Renal pelvis (tissue), 4 donors: ENCODE measurements around the gene BMP6. TPM values are rescaled to one million over a fixed set of nuclear protein-coding genes. Genes with fewer than 3 reads are reported as not detected.
A peak's percentile ranks its signal among the peaks of the same experiment; 100 is the strongest.

Experiments
- DNase-seq: peaks from one replicate; pipeline ENCODE4 v3.0.0-alpha.2; 2013
- polyA plus RNA-seq, 3 donors: library from polyadenylated mRNA; unstranded; fragments of 120-200 nt; gene quantifications; one replicate each; pipeline ENCODE4 v1.2.1, GENCODE V29; 2013; ENCODE audit not compliant: insufficient read length in 3 of 3

BMP6 gene
- polyA plus RNA-seq, 3 donors, result 7.0 to 7.7 (median 7.4) TPM

DNA sequence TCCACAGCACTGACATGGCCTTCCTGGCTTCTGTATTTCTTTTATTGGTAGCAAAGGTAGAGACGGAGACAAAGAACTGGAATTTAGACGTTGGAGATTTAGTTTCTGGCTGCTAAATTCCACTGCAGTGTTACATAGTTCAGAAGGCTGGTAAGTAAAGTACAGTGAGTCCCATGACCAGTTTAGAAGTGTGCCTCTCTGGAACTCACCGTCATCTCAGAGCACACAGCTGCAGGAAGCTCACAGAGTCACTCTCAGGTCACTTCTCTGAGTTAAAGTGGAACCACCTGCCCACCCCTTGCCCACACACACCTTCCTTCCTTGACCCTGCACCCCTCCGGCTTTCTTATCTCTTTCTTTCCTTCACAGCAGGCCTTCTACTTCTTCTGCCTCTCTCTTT lies 19.6 kb upstream of the BMP6 start:
- DNase-seq, result no peak

DNA sequence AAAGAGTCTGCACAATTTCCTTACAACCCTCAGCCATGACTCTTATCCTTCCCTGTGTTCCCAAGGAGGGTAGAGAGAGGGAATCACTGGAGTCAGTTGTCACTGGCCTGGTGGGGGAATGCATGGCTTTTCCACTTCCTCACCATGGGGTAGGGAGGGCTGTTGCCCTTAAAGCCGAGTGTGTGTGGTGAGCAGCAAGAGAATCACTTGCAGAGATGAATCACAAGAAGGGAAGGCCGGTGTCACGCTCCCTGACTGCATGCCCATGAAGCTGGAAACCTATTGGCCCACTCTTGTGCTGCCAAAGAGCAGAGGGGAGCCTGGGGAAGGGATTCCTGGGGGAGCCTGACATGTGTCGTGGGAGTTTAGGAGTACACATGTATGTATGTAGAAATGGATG lies 18.1 kb upstream of the BMP6 start:
- no peak for DNase-seq

DNA sequence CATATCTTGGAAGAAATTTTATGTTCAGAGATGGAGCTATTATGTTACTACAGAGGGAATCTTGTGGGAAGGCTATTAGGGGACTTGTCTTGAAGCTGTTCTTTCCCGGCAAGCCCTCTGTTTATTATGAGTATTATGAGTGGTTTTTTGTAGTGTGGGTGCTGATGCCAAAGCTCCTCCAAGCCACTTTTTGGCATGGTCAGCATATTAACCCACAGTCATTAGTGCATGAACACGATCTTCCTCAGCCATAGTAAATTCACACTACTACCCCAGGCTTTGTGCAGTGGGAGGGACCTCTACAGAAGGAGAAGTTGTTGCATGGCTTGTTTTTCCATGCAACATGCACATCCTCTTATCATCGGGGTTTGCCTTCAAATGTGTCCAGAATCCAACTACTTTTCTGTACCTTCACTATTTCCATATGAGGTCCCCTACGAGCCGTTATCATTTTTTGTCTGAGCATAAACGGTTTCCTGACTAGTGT lies 6.5 kb upstream of the BMP6 start:
- no peak for DNase-seq

DNA sequence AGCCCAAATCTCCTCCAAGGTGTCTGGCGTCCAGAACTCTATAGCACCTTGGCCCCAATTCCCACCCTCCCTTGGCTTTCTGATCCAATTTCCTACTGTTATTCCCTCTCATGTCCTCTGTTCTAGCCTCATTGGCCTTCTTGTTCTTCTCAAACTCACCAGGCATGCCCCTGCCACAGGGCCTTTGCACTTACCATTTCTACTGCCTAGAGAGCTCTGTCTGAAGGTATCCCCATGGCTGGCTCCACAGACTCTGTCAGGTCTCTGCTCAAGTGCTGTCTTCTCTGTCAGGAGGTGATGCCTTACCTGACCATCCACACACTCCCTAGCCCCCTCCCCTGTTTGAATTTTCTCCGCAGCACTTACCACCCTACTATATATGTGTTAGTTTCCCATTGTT lies 5.6 kb upstream of the BMP6 start:
- DNase-seq, result no peak

DNA sequence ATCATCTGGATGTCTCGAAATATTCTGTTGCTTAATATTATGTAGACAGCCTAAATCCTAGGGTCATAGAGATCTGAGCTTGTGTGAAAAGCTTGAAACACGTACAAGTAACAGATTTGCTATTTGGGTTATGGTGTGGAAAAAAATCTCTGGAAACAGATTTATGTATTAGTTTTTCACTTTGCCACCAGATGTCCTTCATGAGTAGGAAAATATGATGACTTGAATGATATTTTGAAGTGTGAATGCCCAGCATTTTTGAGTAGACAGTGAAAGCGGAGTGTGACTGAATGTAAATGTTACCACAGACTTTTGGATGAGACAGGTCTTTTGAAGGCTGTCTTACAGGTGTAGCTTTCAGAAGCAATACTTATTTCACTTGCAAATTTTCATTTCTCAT lies 4.2 kb upstream of the BMP6 start:
- no peak for DNase-seq

DNA sequence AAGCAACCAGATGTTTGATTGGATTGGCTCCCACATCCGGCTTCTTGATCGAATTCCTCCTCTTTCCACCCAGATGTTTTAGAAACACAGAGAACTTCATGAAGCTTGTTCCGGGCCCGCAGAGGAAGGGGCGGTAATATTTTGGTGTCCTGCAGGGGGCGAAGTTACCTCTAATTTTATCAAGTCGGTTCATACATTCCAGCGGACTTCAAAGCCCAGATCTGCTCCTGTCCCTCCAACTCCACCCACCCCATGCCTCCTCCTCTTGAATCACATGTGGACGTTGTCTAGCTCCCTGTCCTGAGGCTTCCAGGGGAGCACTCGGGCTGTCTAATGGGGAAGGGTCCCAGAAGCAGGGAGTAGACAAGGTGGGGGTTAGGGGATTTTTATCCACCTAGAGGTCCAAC lies 2.9 kb upstream of the BMP6 start:
- DNase-seq, result peak; percentile 84

DNA sequence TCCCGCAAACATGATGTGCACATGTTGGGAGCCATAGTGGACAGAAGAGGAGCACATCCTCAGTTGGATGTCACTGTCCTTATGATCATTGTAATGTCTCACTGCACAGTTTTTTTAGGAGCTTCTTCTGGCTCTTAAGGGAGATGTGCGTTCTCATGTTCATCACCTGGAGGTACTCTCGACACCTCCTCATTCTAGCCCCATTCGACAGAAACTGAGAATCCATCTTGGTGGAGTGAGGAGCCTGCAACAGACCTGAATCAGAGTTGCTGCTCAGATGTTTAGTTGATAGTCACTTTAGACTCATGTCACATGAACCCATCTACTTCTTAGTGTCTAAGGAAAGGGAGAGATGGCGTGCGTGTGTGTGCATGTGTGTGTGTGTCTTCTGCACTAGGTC lies 2.3 kb upstream of the BMP6 start:
- DNase-seq, result no peak

DNA sequence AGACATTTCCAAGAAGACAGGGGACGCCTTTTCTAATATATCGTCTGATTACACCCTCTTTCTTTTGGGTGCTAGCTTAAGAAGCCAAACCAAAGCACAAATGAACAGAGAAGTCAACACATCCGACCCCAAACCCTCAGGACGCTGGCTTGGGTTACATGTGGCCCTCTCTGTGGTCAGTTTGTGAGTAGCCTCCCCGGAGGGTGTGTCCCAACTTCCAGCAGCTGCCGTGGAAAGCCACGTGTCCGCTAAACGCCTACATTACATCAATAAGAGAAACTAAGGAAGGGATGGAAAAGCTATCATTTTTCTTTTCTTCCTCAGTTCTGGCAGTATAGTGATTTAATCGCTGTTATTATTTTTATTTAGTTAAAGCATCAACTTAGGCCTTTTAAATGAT lies 487 bp upstream of the BMP6 start:
- DNase-seq, result no peak

DNA sequence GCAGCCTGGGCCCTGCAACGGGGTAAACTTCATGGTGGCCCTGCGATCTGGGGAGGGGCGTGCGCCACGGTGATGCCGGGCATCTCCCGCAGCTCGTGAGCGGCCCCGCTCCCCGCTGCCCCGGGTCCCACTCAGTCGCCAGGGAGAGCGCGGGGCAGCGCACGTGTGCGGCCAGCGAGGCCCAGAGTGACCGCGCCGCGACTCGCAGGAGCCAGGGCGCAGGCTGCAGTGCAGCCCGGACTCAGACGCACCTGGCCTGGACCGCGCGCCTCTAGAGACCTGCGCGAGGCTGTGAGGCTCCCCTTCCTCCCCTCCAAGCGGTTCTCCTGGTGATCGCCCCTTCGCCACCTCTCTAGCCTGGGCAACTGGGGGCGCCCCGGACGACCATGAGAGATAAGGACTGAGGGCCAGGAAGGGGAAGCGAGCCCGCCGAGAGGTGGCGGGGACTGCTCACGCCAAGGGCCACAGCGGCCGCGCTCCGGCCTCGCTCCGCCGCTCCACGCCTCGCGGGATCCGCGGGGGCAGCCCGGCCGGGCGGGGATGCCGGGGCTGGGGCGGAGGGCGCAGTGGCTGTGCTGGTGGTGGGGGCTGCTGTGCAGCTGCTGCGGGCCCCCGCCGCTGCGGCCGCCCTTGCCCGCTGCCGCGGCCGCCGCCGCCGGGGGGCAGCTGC lies 652 bp downstream of the BMP6 start:
- no peak for DNase-seq

DNA sequence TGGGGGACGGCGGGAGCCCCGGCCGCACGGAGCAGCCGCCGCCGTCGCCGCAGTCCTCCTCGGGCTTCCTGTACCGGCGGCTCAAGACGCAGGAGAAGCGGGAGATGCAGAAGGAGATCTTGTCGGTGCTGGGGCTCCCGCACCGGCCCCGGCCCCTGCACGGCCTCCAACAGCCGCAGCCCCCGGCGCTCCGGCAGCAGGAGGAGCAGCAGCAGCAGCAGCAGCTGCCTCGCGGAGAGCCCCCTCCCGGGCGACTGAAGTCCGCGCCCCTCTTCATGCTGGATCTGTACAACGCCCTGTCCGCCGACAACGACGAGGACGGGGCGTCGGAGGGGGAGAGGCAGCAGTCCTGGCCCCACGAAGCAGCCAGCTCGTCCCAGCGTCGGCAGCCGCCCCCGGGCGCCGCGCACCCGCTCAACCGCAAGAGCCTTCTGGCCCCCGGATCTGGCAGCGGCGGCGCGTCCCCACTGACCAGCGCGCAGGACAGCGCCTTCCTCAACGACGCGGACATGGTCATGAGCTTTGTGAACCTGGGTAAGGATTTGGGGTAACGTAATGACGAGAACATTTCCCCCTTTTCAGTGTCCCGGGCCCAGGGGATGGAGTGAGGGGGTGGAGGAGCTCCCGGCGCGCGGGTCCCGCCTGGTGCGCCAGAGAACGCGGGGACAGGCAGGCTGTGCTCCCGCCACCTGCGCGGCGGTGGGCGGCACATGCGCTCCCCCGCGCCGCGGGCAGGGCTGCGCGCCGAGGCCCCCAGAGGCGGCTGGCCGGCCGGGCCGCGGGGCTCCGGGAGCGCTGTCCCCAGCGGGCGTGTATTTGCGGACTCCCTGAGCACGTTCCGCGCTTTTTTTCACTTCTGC lies 1.4 kb downstream of the BMP6 start:
- DNase-seq, result no peak

DNA sequence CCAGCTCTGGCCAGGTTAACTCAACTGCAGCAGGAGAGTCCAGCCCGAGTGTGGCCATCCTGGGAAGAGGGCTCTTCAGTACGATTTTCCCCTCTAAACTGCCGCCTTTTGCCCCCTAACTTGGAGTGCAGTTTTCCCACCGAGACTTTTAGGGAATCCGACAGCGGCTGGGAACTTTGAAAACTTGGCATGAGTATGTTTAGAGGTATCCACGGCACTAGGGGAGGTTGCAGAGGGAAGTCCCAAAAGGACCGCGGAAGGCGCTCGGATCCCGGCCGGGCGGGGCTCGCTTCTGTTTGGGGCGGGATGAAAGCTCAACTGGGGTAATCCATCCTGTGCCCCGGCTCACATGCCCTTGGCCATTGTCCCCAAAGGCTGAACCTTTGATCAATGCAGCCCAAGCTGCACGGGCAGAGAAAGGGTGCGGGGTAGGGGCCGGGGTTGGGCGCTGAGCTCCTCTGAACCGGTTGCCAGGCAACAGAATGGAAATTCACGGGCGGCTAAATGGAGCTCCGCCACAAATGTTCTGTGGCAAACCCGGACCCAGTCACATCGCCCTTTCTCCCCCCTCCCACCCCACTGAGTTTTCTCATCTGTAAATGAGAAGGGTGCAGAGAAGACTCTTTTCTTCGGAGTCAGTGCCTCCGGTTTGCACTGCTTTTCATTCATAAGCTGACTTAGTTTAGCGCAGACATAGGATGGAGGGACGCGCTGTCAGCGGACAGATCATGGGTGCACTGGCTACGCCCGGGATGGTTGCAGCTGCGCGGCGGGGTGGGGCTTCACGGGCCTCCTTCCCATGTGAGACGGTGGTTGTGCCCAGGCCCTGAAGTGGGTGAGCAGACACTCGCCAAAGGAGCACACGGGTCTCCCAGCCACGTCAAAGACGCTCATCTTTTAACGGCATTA lies 2.3 kb downstream of the BMP6 start:
- no peak for DNase-seq

DNA sequence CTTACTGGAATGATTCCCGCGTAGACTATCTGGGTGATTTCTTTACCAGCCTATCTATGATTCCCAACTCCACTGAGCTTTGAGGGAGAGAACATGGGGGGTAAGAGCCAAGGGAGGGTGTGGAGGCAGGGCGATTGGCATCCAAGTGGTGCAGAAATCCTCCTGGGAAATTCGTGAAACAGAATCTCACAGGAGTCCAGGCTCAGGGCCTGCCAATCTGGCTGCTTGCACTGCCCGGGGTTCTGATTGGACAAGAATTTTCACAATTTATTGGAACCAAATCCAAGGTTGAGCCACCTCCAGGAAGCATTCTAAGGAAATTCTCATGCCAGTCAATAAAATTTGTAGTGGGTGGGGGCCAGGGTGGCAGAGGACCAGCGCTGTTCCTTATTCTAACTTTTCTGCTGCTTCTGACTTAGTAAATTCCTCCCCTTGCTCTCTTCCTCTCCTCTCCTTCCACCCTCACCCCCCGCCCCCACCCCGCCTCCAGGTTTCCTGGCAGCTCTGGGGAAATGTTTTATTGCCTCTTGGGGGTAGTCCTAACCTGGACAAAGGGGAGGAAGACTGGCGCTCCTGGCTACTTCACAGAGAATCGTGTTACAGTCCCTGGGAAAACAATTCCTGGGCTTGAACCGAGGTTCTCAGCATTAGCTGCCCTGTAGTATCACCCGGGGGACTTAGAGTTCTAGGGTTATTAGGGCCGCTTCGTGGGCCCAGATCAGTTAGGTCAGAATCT lies 3.1 kb downstream of the BMP6 start:
- peak; percentile 73 for DNase-seq

DNA sequence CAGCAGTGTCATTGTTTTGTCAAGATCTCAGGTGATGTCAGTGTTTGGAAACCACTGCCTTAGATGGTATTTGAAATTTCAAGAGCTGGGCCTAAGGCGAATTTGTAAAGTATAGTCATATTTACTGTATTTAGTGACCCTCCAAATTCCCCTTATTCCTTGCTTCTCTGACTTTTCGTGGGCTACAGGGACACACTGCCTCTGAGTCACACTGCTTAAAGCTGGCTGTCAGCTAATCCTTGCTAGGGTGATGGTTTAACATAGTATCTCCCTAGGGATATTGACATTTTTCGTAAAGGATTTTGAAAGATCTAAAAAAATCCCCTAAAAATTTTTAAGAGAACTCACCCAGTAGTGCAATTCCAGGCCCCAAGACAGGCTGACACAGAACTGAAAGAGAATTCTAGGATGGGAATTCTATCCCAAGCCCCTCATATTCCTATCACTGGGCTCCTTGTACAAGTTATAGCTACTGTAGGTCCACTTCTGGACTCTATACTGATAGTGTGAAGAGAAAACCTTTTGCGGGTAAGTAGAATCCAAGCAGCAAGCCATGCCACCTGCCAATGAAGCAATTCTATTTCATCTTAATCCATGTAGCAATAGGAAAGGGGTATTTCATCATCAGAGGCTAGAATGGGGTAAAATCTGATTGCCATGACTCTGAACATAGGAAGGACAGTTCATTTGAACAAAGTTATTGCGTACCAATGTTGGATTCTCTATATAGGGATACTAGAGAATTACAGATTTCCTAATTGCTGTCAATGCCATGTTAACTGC lies 4.3 kb downstream of the BMP6 start:
- no peak for DNase-seq

DNA sequence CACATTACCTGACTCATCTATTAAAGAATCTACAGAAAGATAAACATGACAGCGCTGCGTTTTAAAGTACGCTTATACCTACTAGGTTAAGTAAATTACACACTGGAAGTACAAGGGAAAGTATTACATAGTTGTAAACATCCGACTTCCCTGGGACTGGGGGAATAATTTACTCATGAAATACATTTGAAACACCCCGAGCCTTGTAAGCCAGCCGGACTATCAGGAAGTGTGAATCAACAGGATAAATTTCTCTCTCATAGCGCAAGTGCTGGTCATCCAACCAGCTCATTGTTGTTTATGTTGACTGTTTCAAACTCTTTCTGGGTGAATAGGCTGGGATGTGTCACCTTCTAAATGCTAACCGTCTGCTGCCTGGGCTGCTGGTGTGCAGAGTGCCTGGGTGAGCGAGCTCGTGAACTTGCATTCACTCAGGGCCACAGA lies 4.9 kb downstream of the BMP6 start:
- no peak for DNase-seq

DNA sequence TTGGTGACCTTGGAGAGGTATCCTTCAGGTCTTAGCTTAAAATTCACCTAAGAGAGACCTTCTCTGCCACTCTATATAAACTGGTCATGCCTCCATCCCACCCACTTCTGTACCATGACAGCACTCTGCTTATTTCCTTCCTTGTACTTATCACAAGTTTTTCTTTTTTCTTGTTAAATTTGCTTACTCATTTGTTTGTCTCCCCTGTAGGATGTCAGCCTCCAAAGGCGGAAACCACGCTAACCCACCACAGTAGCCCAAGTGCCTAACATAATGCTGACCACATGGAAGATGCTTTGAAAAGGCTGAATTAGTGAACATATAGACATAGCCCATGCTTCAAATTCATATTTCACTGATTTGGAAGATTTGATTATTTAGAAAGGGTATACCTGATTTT lies 5.4 kb downstream of the BMP6 start:
- no peak for DNase-seq

DNA sequence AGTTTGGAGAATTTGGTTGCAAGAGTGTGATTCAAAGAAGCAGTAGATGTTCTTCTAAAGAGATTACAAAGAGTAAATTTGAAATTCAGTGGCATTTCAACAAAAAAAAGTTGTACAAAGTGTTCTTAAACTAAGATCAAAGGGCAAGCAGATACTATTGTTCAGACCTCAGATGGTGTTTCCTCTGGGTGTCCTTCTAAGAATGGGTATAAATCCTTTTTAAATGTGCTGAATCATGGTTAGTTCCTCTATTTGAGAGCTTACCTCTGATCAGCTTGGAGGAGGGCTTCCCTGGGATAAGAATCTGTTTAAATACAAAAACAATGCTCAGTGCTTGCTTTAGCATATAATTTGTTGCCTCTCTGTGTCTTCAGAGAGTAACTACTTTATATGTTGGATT lies 6.3 kb downstream of the BMP6 start:
- no peak for DNase-seq

DNA sequence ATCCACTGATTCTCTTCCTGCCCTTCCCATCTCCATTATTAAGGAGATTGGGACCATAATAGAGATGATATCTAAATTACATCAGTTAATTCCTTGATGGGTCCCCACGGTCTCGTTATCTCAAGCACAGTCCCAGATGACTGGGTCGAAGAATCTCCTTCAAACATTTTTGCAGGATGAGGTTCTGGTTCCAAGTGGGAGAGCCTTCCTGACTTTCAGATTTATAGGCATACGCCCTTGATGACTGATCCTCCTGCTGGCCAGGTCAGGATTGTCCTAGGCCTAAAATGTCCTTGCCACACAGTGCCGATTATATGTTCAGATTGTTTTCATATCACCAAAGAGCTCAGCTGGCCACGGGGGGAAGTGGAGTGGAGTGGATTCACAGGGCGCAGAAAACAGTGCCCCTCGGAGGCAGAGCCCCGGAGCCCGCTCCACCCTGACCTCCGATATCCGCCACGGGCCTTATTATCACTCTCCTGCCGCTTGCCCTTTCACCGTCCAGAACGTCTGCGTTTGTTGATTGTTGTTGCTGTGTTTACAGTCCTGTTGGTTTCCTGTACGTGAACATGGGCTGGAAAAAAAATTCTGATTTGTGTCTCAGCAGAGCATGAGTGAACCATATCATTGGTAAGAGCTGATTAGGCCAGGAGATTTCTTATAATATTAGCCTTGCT lies 8.9 kb downstream of the BMP6 start:
- DNase-seq, result no peak

DNA sequence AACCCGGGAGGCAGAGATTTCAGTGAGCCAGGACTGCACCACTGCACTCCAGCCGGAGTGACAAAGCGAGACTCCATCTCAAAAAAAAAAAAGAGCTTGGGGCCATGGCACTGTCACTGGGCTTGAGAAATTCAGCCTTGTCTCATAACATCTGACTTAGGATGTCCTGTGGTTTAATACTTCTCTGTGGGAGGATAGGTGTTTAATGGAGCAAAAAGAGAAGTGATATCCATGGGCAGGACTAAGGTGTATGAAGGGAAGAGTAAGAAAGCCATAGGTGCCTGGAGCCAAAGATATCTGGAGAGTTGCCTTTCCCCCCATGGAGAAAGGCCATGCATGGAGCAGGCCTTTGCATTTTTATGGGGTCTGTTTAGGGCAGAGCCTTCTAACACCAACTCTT lies 11.2 kb downstream of the BMP6 start:
- no peak for DNase-seq

DNA sequence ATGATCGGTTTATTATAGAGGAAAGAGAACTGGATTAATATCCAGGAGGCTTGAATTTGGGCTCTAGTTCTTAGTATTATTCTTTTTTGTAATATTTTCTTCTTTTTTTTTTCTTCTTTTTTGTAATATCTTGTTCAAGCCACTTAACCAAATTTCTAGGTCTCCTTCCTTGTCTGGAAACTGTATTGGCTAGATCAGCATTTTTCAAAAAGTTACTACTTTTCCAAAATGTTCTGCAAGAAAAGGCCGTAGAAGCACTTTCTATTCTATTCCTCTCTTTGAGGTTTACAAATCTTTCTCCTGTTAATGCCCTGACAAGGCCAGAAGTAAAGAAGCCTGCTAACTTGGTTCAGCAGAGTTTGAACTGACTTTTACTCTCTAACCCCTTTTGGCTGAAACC lies 12.0 kb downstream of the BMP6 start:
- DNase-seq, result no peak

DNA sequence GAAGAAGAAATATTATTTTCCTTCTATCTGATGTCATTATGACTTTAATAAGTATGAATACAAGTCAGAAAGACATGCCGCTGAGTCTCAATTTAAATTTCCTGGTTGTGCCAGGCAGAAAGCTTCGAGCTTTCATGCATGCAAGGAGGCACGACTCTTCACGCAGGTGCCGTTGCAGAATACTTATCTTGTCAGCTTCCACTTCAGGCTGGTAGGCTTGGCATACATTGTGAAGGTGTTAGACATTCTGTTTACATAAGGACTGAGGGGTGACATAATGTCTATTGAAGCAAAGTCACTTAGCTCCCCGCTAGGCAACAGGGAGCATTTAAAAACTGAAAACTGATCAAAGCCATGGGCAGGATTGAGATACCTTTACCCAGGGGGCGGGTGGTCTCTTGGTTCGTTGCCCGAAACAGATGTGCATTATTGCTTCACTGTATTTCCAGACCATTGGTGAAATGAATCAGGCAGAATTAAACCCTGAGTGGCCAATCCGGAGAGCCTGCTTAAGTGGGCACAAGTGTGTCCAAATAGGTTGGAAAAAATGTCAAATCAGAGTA lies 16.4 kb downstream of the BMP6 start:
- no peak for DNase-seq
